NCI-H1436 treated with DMSO at 0.1 percent for 48 hours (cell line): ENCODE data around the gene DCDC2B.

Experiments
- DNase-seq: peaks from one replicate; lab custom pipeline; 2025; lab: John Stamatoyannopoulos, UW

Gene DCDC2B

DNA sequence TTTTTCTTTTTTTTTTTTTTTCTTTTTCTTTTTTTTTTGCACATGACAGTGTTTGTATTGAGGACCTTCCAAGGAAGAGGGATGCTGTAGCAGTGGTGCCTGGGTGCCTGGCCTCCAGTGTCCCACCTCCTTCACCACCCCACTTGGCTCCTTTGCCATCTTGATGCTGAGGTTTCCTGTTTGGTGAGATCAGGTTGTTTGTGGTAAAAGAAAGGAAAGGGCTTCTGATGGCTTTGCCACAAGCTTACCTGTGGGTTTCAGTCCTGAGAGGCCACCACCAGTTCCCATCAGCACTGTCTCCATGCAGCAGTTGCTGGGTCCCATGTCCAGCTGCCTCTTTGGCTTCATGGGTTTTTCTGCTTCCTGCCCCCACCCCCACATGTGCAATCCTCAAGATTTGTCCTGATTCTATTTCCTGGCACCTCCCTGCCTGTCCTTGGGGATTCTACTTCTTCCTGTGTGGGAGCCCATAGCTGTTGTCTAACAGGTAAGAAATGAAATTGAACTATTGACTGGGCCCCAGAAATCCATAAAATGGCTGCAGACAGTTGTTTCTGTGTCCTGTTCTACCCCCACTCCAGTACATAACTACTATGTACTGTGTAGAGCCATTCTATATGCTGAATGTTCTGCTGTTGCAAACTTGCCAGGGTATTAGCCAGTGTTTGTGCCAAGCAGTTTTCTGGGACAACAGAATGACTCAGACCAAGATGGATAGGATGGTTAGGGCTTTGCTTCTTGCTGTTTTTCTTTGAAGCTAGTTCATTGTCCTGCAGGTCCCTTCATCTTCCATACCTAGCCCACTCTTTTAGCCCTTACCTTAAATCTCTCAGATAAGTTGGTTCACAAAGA is 12.7 kb upstream of the DCDC2B start:
- DNase-seq, result no peak

GRCh38 chr1:32197074-32197473 is 11.8 kb upstream of the DCDC2B start:
- no peak for DNase-seq

DNA sequence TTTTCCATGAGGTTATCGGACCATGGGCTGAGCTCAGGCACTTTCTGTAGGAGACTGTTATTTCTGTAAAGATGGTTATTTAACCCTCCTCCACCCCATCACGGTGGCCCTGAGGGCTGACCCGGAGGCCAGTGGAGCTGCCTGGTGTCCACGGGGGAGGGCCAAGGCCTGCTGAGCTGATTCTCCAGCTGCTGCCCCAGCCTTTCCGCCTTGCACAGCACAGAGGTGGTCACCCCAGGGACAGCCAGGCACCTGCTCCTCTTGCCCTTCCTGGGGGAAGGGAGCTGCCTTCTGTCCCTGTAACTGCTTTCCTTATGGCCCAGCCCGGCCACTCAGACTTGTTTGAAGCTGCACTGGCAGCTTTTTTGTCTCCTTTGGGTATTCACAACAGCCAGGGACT is 11.1 kb upstream of the DCDC2B start:
- DNase-seq, result no peak

- DNase-seq, result no peak
Measured at GRCh38 chr1:32198237-32199042, 10.4 kb upstream of the DCDC2B start.

DNA sequence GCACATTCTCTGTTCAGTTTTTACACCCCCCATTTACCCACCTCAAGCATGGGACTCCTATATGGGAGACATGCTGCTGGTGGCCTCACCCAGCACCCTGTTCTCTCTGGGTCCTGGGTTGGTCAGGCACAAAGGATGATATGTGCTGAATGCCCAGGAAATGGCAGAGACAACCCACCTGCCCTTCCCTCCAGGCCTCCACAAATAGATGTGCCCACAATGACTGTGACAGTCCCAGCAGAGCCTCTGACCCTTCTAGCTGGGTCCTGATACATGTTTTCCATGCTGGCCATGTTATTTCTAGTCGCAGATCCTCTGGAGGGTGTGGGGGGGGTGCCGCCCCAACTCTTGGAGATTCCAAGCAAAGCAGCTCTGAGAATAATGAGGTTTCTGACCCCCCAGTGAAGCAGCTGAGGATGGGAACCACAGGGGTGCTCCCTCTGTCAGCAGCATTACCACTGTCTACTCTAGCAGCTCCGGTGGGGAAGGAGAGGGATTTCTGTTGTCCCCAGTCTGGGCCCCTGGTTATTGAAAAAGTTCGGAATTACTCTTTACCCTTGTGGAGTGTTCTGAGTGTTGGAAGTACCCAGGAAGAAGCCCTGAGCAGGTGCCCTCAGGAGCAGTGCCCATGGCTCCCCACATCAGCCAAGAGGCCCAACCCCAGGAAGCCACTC is 9.7 kb upstream of the DCDC2B start:
- no peak for DNase-seq

DNA sequence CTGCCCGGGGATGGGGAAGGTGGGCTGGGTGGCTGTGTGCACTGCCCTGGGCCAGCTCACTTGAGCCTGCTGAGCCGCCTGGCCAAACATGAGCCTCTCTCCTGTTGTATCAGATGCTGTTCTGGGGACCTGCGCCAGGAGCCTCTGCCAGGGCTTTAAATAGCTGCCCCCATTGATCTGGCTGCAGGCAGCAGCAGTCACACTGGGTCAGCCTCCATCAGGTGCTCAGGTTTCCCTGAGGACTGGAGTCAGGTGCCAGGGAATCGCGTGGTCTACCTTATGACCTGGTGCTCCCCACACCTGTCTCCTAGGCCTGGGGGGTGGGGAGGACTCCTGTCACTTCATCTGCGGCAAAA is 9.2 kb upstream of the DCDC2B start:
- DNase-seq, result no peak

- DNase-seq, result peak; percentile 31
Measured at GRCh38 chr1:32200226-32201010, 8.5 kb upstream of the DCDC2B start, which contains the start of gene CCDC28B. CCDC28B (plus strand) TSS chr1:32200595; CDS start chr1:32201936, 1,341 bp downstream.

GRCh38 chr1:32201011-32201855 is 7.7 kb upstream of the DCDC2B start:
- no peak for DNase-seq

DNA sequence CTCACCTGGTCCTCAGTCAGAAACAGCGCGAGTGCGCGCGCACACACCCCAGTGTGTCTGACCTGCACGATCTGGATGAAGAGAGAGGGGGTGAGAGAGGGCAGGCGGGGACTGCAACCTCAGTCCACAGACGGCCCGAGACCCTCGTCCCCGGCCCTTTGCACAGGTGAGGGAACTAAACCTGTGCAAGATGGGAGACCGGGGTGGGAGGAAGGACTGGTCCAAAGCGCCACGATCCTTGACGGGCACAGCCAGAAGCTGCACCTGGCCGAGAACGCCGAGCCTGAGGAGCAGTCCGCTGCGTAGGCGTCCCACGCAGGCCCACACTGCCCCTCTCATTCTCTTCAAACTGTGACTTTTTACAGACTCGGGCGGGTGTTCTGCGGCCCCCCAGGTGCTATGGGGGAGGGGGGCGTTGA is 3.9 kb upstream of the DCDC2B start:
- no peak for DNase-seq

- peak; percentile 37 for DNase-seq
Measured at GRCh38 chr1:32205401-32206370, 3.2 kb upstream of the DCDC2B start, which contains the start of gene IQCC. IQCC (plus strand) TSS chr1:32205671; CDS start chr1:32205682, 11 bp downstream.

GRCh38 chr1:32208469-32208868 is 420 bp upstream of the DCDC2B start:
- DNase-seq, result no peak

DNA sequence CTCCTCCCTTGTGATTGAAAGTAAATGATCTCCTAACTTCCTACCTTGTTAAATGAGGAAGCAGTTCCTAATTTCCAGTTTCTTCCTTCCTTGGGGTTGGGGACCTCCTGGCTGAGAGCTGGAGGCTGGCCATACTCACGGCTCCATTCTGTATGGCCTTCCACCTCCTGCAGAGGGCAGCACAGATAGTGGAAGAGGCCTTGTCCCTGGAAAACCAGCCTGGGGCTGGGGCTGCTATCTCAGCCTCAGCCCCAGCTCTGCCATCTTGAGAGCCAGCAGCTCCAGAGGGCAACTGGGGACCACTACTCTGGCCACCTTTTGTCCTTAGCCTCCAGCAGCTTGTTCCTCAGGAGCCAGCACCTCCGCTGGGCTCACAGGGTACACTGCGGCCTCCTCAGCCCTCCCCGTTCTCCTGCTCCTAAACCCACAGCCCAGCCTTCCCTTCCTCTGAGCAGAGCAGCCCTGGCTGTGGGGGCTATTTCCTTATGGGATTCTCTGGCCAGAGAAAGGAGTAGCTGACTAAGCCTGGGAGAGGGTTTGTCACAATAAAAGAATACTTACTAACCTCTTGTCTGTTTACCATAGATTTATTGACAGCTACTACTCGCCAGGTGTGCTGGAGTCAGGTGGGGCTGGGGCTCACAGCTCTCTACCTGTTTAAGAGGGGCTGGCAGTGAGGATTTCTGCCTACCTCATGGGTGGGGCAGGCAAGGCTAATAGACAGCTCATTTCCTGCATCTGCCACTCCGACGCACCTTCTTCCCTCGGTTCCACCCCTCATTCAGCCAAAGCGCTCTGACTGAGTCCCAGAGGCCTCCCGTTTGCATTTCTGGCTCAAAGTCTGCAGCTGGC is 7.0 kb downstream of the DCDC2B start:
- DNase-seq, result no peak

GRCh38 chr1:32216566-32216965 is 7.7 kb downstream of the DCDC2B start:
- DNase-seq, result no peak

GRCh38 chr1:32219022-32219421 is 10.1 kb downstream of the DCDC2B start:
- DNase-seq, result no peak

DNA sequence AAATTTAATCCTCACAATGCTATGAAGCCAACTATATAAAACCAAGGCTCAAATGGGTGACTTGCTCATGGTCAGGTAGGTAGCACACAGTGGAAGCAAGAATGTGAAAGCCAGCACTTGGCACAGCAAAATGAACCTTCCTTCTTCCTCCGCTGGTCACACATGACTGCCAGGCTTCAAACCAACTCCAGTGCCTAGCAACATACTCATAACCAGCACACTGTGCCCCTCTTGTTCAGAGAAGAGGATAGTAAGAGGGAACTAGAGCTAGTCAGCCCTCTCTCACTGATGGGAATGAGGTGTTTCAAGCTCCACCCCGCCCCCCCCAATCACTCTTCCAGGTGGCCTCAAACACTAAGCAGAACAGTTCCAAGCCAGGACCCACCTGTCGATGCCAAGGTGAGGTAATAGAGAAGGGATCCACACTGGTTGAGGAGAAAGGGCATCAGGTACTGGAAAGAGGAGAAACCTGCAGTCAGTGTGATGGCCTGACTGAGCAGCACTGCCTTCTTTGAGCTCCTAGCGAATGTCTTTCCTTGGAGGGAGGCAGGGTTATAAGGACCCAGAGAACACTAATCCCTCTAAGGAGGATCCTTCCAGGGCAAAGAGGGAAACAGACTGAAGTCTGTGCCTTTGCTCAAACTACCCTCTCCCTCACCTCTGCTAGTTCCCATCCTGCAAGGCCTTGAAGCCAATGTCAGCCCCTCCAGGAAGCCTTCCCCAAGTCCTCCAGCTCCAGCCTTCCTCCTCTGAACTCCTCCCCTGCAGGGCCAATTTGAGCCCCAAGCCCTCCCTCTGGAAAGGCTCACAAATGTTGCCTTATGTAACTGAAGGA is 12.1 kb downstream of the DCDC2B start:
- no peak for DNase-seq

DNA sequence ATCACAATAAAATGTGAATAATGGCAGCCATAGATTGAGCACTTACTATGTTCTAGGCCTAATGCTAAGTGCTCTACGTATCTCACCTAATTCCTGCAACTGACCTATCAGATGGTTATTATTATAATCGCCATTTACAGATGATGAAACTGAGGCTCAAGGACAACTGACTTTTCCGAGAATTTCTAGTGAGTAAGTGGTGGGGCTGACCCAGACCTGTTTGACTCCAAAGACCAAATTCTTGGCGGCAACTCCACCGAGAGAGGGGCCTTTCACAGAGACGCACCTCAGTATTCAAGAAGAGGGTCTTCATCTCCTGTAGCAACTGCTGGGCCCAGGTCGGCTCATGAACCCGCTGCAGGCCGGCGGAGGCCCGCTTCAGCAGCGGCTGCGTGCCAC is 12.7 kb downstream of the DCDC2B start:
- no peak for DNase-seq

DNA sequence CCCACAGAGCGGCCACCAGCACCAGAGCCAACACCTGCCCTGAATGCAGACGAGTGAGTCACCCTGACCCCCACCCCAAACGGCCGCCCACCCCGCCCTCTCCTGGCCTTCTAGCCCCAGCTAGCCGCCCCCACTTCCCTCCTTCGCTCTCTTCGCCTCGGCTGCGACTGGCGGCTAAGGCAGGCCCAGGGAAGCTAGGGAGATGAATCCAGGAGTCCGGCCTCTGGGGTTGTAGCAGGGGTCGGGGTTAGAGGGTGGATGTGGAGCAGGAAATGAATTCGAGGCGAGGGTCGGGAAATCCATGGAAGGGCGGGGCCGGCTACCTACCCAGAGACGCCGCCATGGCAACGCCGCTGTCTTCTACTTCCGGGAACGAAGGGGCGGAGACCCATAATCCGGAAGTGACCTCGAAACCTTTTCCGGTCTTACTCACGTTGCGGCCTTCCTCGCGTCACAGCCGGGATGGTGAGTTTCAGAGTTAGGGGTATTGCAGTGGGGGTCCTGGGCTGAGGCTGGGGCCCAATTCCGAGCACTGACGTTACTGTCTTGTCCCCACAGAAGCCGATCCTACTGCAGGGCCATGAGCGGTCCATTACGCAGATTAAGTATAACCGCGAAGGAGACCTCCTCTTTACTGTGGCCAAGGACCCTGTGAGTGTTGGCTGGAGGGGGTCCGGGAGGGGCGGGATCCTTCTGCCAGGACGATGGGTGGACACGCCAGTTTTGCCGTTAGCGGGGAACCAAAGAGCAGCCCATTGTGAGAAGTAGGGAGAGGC is 13.3 kb downstream of the DCDC2B start, which contains the start of the genes EIF3I and TMEM234:
Gene EIF3I (plus strand): TSS at position 428 of the 776 bp plus-strand sequence. CDS start 35 bp downstream, at position 463.
Gene TMEM234 (minus strand): TSS at position 374 of the 776 bp plus-strand sequence. CDS start 31 bp downstream, at position 343.
- peak; percentile 57 for DNase-seq
